HEK293 (cell line): ENCODE data around the gene ZNF236.

Experiments used
- CTCF ChIA-PET: fragments of 350-600 bp; formaldehyde crosslinking; extraction: SDS; loops from one replicate; lab custom pipeline; 2021; ENCODE audit warnings: antibody characterized with exemption; lab: Yijun Ruan, JAX
- POLR2A ChIA-PET: fragments of 300-600 bp; formaldehyde crosslinking; extraction: SDS; loops from one replicate; lab custom pipeline; 2020; ENCODE audit warnings: antibody characterized with exemption, inconsistent platforms; lab: Yijun Ruan, JAX
- H3K27ac ChIP-seq: fragments of 200-500 bp; sonication (Bioruptor generic); 2 replicates; pipeline ENCODE4 v1.5.1; 2014; ENCODE audit warnings: low read depth, low read length, control low read depth, inconsistent platforms; ENCODE audit errors: extremely low read depth
- H3K36me3 ChIP-seq, 2 experiments: fragments of 200-500 bp in 1 of 2; sonication (Bioruptor generic) in 1 of 2; 1 replicate in 1 of 2; 2 replicates in 1 of 2; pipeline ENCODE4 v1.5.1; 2014 to 2017; ENCODE audit warnings: inconsistent platforms in 2 of 2, low read length in 2 of 2; ENCODE audit not compliant: control insufficient read depth in 2 of 2, insufficient read depth in 1 of 2
- H3K4me1 ChIP-seq: fragments of 200-500 bp; sonication (Bioruptor generic); 2 replicates; pipeline ENCODE4 v1.5.1; 2014; ENCODE audit warnings: mild to moderate bottlenecking, low read length, inconsistent platforms; ENCODE audit not compliant: control insufficient read depth, insufficient read depth
- H3K4me3 ChIP-seq: 2 replicates; pipeline ENCODE4 v1.5.1; 2011; ENCODE audit warnings: low read depth, mild to moderate bottlenecking, control low read depth, low read length, moderate library complexity
- H3K9me3 ChIP-seq: fragments of 200-500 bp; sonication (Bioruptor generic); 2 replicates; pipeline ENCODE4 v1.5.1; 2014; ENCODE audit warnings: low read depth, low read length, inconsistent platforms; ENCODE audit not compliant: control insufficient read depth, insufficient read depth
- BCL6B ChIP-seq: fragments of 450-650 bp; formaldehyde crosslinking; IDR thresholded peaks from 2 replicates; pipeline ENCODE4 v1.5.1; 2017; ENCODE audit warnings: missing biosample characterization, missing genetic modification characterization
- GLI4 ChIP-seq: fragments of 450-650 bp; formaldehyde crosslinking; IDR thresholded peaks from 2 replicates; pipeline ENCODE4 v1.5.1; 2016; ENCODE audit warnings: missing biosample characterization, missing genetic modification characterization
- KLF9 ChIP-seq: fragments of 450-650 bp; formaldehyde crosslinking; IDR thresholded peaks from 2 replicates; pipeline ENCODE4 v1.5.1; 2016; ENCODE audit warnings: missing biosample characterization, missing genetic modification characterization, low read depth
- MYNN ChIP-seq: fragments of 450-650 bp; formaldehyde crosslinking; IDR thresholded peaks from 2 replicates; pipeline ENCODE4 v1.5.1; 2016; ENCODE audit warnings: missing biosample characterization, missing genetic modification characterization, borderline replicate concordance
- SALL2 ChIP-seq: fragments of 450-650 bp; formaldehyde crosslinking; IDR thresholded peaks from 2 replicates; pipeline ENCODE4 v1.5.0; 2017; ENCODE audit warnings: missing biosample characterization, mild to moderate bottlenecking, missing genetic modification characterization, borderline replicate concordance
- SP3 ChIP-seq: fragments of 450-650 bp; formaldehyde crosslinking; IDR thresholded peaks from 2 replicates; pipeline ENCODE4 v1.5.1; 2016; ENCODE audit warnings: missing biosample characterization, missing genetic modification characterization
- SP7 ChIP-seq: fragments of 450-650 bp; formaldehyde crosslinking; IDR thresholded peaks from 2 replicates; pipeline ENCODE4 v1.5.1; 2016; ENCODE audit warnings: missing biosample characterization, missing genetic modification characterization
- ZBTB11 ChIP-seq: fragments of 450-650 bp; formaldehyde crosslinking; conservative IDR thresholded peaks from 2 replicates; pipeline ENCODE4 v1.5.1; 2016; ENCODE audit warnings: low read depth, missing biosample characterization, missing genetic modification characterization
- ZBTB8A ChIP-seq: fragments of 450-650 bp; formaldehyde crosslinking; IDR thresholded peaks from 2 replicates; pipeline ENCODE4 v1.5.1; 2016; ENCODE audit warnings: missing biosample characterization, missing genetic modification characterization
- ZNF146 ChIP-seq: fragments of 450-650 bp; formaldehyde crosslinking; IDR thresholded peaks from 2 replicates; pipeline ENCODE4 v1.5.1; 2016; ENCODE audit warnings: missing biosample characterization, missing genetic modification characterization
- ZNF366 ChIP-seq: fragments of 450-650 bp; formaldehyde crosslinking; conservative IDR thresholded peaks from 2 replicates; pipeline ENCODE4 v1.5.1; 2016; ENCODE audit warnings: missing biosample characterization, missing genetic modification characterization
- ZNF391 ChIP-seq: fragments of 450-650 bp; formaldehyde crosslinking; IDR thresholded peaks from 2 replicates; pipeline ENCODE4 v1.5.1; 2016; ENCODE audit warnings: low read depth, missing biosample characterization, missing genetic modification characterization, borderline replicate concordance
- ZNF580 ChIP-seq: fragments of 450-650 bp; formaldehyde crosslinking; IDR thresholded peaks from 2 replicates; pipeline ENCODE4 v1.5.1; 2016; ENCODE audit warnings: missing biosample characterization, missing genetic modification characterization
- ZNF600 ChIP-seq: fragments of 450-650 bp; formaldehyde crosslinking; IDR thresholded peaks from 2 replicates; pipeline ENCODE4 v1.5.1; 2016; ENCODE audit warnings: missing biosample characterization, missing genetic modification characterization
- ZNF626 ChIP-seq: fragments of 450-650 bp; sonication (Bioruptor Pico); formaldehyde crosslinking; IDR thresholded peaks from 2 replicates; pipeline ENCODE4 v1.5.1; 2018; ENCODE audit warnings: missing biosample characterization, missing genetic modification characterization, inconsistent platforms
- ZNF639 ChIP-seq: fragments of 450-650 bp; formaldehyde crosslinking; IDR thresholded peaks from 2 replicates; pipeline ENCODE4 v1.5.1; 2016; ENCODE audit warnings: missing biosample characterization, missing genetic modification characterization
- ZNF654 ChIP-seq: fragments of 450-650 bp; formaldehyde crosslinking; IDR thresholded peaks from 2 replicates; pipeline ENCODE4 v1.5.1; 2016; ENCODE audit warnings: low read depth, missing biosample characterization, missing genetic modification characterization
- ZNF660 ChIP-seq: fragments of 450-650 bp; IDR thresholded peaks from 2 replicates; pipeline ENCODE4 v1.5.1; 2018; ENCODE audit warnings: missing biosample characterization, mild to moderate bottlenecking, missing genetic modification characterization
- ZNF791 ChIP-seq: fragments of 450-650 bp; formaldehyde crosslinking; IDR thresholded peaks from 2 replicates; pipeline ENCODE4 v1.5.1; 2016; ENCODE audit warnings: missing biosample characterization, missing genetic modification characterization

ZNF236 gene

GRCh38 chr18:76860411-76860810 is 38.1 kb downstream of the ZNF236 start:
- Histone ChIP-seq H3K27ac (no peak overlapping the region), H3K4me1 (no peaks in the 10 kb centered on the region), H3K4me3 (no peak overlapping the region), H3K36me3 (peaks cover 17 to 34% of the 10 kb centered on the region in 2 experiments), H3K9me3 (no peaks in the 10 kb centered on the region)
- CTCF ChIA-PET, result interaction anchor here (0.8 to 1.9 kb wide), 4 partner anchors 11 to 57 kb away, joined by 3 to 6 read pairs (median 4); no protein-coding TSS in a partner anchor
- POLR2A ChIA-PET, result no interaction called here
- TF ChIP-seq ZNF660 (tag by site-specific recombination) (no peak), ZNF391 (tag by site-specific recombination) (no peak), ZNF626 (tag by site-specific recombination) (no peak), SALL2 (tag by site-specific recombination) (no peak), SP7 (tag by site-specific recombination) (no peak)

- TF ChIP-seq ZBTB8A (tag by site-specific recombination) (no peak), SP3 (tag by site-specific recombination) (no peak), ZNF654 (tag by site-specific recombination) (no peak), ZNF580 (tag by site-specific recombination) (no peak), ZNF146 (tag by site-specific recombination) (no peak), ZNF600 (tag by site-specific recombination) (no peak), ZBTB11 (no peak), GLI4 (tag by site-specific recombination) (no peak), KLF9 (no peak), MYNN (tag by site-specific recombination) (no peak), ZNF791 (tag by site-specific recombination) (no peak), ZNF639 (tag by site-specific recombination) (no peak), ZNF366 (tag by site-specific recombination) (no peak), BCL6B (tag by site-specific recombination) (no peak)
- no peaks in the 10 kb centered on the region for H3K4me1 ChIP-seq
- no peaks in the 10 kb centered on the region for H3K9me3 ChIP-seq
- no peak overlapping the region for H3K27ac ChIP-seq
- ChIA-PET POLR2A (no interaction called here), CTCF (no interaction called here)
- H3K36me3 ChIP-seq, result peaks cover 26 to 50% of the 10 kb centered on the region in 2 experiments
- no peak overlapping the region for H3K4me3 ChIP-seq
These were observed 44.3 kb downstream of the ZNF236 start for GRCh38 chr18:76866666-76867065.
